ENCODE measurements around the gene TUBB3. TPM values are rescaled to one million over a fixed set of nuclear protein-coding genes. Genes with fewer than 3 reads are reported as not detected.

TUBB3 gene
- total and polyA plus RNA-seq, 2 of the 8 experiments (the other 6 are each of a cell fraction or from before 2014, with no cell fraction given): 275 to 393 TPM

- peak overlapping the region; percentile 82 to 96 for H3K4me2 ChIP-seq (ENCODE audit: insufficient read depth in 1 of 2, low read depth in 2 of 2, low read length in 2 of 2)
- H3K56ac ChIP-seq (replicated peaks; ENCODE audit: insufficient read length, low read depth, low read length): no peak overlapping the region
- H3K23me2 ChIP-seq (ENCODE audit: low read depth, low read length): peaks cover 22% of the 10 kb centered on the region
- FAIRE-seq: peak; percentile 55
- H4K20me1 ChIP-seq (replicated peaks in 1 of 2; ENCODE audit: control insufficient read depth in 1 of 2, insufficient read depth in 2 of 2, low read length in 2 of 2): peaks cover 5 to 14% of the 10 kb centered on the region in 2 experiments
- ChIA-PET CTCF (ENCODE audit: partially characterized antibody) (interaction anchor here (1.1 to 8.7 kb wide), 4 partner anchors 9 to 107 kb away, joined by 3 to 70 read pairs (median 6); partner anchors contain the start of gene DEF8), POLR2A (ENCODE audit: partially characterized antibody) (interaction anchor here (0.8 to 6.5 kb wide), 17 partner anchors 9 to 195 kb away, joined by 3 to 71 read pairs (median 5); partner anchors contain the start of genes DBNDD1, DEF8 and TCF25)
- no peak overlapping the region for H4K91ac ChIP-seq (replicated peaks; ENCODE audit: insufficient read length, low read length)
- H3K79me1 ChIP-seq (ENCODE audit: low read depth, low read length): peaks cover 6% of the 10 kb centered on the region; the same call in 1 of the 2 replicates
- no peak overlapping the region; the same call in 1 of the 2 replicates for H2BK5ac ChIP-seq (ENCODE audit: low read depth, low read length)
- H3K27ac ChIP-seq (ENCODE audit: low read depth, low read length): no peak overlapping the region
- no peak overlapping the region for H2AFZ ChIP-seq (ENCODE audit: low read length)
- no peak overlapping the region for H4K5ac ChIP-seq (ENCODE audit: insufficient read length, low read depth, low read length)
- peak; percentile 75 to 84 for DNase-seq (ENCODE audit: low read depth in 1 of 2, low spot score in 2 of 2)
- H3K27me3 ChIP-seq (replicated peaks in 1 of 4; ENCODE audit: control insufficient read depth in 3 of 4, extremely low read depth in 1 of 4, insufficient read depth in 3 of 4, low read length in 3 of 4): peaks cover 0 to 12% (median 9%) of the 10 kb centered on the region in 4 experiments; a peak in 6 of 7 replicates
- H3K18ac ChIP-seq (ENCODE audit: extremely low read depth, low read length): no peak overlapping the region
- H3K4me3 ChIP-seq (ENCODE audit: extremely low read depth in 1 of 4, insufficient read depth in 2 of 4, low read depth in 3 of 4, low read length in 4 of 4): peak overlapping the region; percentile 65 to 95 (median 72)
- 5% methylated on average over 4 of the region's 14 CpGs; no CpG with 5 or more reads in 1 of the 2 experiments for WGBS, 2 experiments (ENCODE audit: extremely low coverage in 1 of 2, insufficient coverage in 1 of 2, insufficient read length in 1 of 2, insufficient replicate concordance in 2 of 2, low coverage in 1 of 2, low lambda C conversion rate in 2 of 2, missing lambda C conversion rate in 1 of 2)
- no peak overlapping the region for H2BK12ac ChIP-seq (ENCODE audit: low read depth, low read length)
- H3K79me2 ChIP-seq (ENCODE audit: control insufficient read depth in 1 of 2, insufficient read depth in 2 of 2, low read length in 2 of 2): peaks cover 0 to 5% of the 10 kb centered on the region in 2 experiments; a peak in 2 of 4 replicates
- H3K14ac ChIP-seq (ENCODE audit: insufficient read length): no peak overlapping the region
- 0 out of 8 replicates have a peak, but pooled peaks cover 0 to 4% (median 0%) of the 10 kb centered on the region in 4 experiments for H3K36me3 ChIP-seq (ENCODE audit: control insufficient read depth in 2 of 4, insufficient read depth in 4 of 4, low read length in 3 of 4)
- TF ChIP-seq BCL11A (IDR thresholded peaks at IDR 0.05; ENCODE audit: low read depth in 2 of 2, low read length in 2 of 2): no peak
- peak; percentile 62; the same call in 1 of the 2 replicates for TF ChIP-seq RFX5 (IDR thresholded peaks at IDR 0.05; ENCODE audit: borderline replicate concordance, low read depth, low read length)
- peak; percentile 74 to 94; a peak in 3 of 4 replicates for TF ChIP-seq SIN3A (conservative IDR thresholded peaks at IDR 0.05 in 1 of 2, IDR thresholded peaks at IDR 0.05 in 1 of 2; ENCODE audit: low read depth in 1 of 2, low read length in 2 of 2)
- TF ChIP-seq USF2 (IDR thresholded peaks at IDR 0.05; ENCODE audit: low read length): 0 out of 2 replicates have a peak, but pooled peaks have one; percentile 23
- TF ChIP-seq KDM5A (IDR thresholded peaks at IDR 0.05; ENCODE audit: low read length): no peak
- TF ChIP-seq SAP30 (IDR thresholded peaks at IDR 0.05; ENCODE audit: insufficient read depth, insufficient replicate concordance, low read length): peak; percentile 94
- TF ChIP-seq MAX (IDR thresholded peaks at IDR 0.05): peak; percentile 90
- peak in 1 of 2 experiments; percentile 79; a peak in 1 of 4 replicates for TF ChIP-seq HDAC2 (IDR thresholded peaks at IDR 0.05; ENCODE audit: borderline replicate concordance in 1 of 2, low read depth in 2 of 2, low read length in 2 of 2)
- no peaks in the 10 kb centered on the region for H3K9me3 ChIP-seq (ENCODE audit: insufficient read depth in 2 of 2, low read depth in 1 of 2, low read length in 1 of 2)
- no peak overlapping the region for H3K9ac ChIP-seq (replicated peaks in 1 of 4; ENCODE audit: extremely low read depth in 1 of 4, low read depth in 3 of 4, low read length in 3 of 4)
- no peak overlapping the region for H2BK15ac ChIP-seq (ENCODE audit: low read length)
- peaks cover 0 to 32% (median 20%) of the 10 kb centered on the region in 4 experiments; a peak in 6 of 7 replicates for H3K4me1 ChIP-seq (replicated peaks in 1 of 4; ENCODE audit: control insufficient read depth in 3 of 4, insufficient read depth in 4 of 4, low read length in 3 of 4)
- no peak overlapping the region for H2AK5ac ChIP-seq (ENCODE audit: low read depth, low read length)
- no peak overlapping the region for H2BK120ac ChIP-seq (replicated peaks; ENCODE audit: low read depth, low read length)
- no peak overlapping the region for H4K8ac ChIP-seq (ENCODE audit: extremely low read depth, insufficient read depth, low read length)
- H2BK20ac ChIP-seq (ENCODE audit: low read length): no peak overlapping the region
- H3K23ac ChIP-seq (ENCODE audit: insufficient read length): no peak overlapping the region
- no peak overlapping the region for H3K4ac ChIP-seq (replicated peaks; ENCODE audit: insufficient read length, low read depth, low read length)
These were observed 1.3 kb downstream of the TUBB3 start for GRCh38 chr16:89924297-89924924.
